ENCODE measurements around the gene CLIP2.

DNA sequence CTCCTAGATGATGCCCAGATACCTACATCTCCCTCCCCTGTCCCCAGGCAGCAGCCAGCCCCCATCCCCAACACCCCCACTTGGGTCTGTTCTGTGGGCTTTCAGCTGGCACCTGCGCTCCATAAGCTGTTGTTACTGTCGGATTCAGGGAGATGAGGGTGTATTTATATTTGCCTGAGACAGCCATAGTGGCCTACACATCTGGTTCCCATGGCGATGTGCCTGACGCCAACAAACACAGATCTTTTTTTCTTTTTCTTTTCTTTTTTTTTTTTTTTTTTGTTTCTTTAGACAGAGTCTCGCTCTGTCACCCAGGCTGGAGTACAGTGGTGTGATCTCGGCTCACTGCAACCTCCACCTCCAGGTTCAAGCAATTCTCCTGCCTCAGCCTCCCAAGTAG is 73.1 kb downstream of the CLIP2 start:
- TF ChIP-seq, protein P1, sequence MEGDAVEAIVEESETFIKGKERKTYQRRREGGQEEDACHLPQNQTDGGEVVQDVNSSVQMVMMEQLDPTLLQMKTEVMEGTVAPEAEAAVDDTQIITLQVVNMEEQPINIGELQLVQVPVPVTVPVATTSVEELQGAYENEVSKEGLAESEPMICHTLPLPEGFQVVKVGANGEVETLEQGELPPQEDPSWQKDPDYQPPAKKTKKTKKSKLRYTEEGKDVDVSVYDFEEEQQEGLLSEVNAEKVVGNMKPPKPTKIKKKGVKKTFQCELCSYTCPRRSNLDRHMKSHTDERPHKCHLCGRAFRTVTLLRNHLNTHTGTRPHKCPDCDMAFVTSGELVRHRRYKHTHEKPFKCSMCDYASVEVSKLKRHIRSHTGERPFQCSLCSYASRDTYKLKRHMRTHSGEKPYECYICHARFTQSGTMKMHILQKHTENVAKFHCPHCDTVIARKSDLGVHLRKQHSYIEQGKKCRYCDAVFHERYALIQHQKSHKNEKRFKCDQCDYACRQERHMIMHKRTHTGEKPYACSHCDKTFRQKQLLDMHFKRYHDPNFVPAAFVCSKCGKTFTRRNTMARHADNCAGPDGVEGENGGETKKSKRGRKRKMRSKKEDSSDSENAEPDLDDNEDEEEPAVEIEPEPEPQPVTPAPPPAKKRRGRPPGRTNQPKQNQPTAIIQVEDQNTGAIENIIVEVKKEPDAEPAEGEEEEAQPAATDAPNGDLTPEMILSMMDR (conservative IDR thresholded peaks at IDR 0.05; ENCODE audit: low read length) = no peak
- no peak for TF ChIP-seq EZH2phosphoT487 (IDR thresholded peaks at IDR 0.05; ENCODE audit: borderline replicate concordance, low read depth, low read length)

All from OCI-LY7 (cell line).